Smooth muscle cell of the brain vasculature (primary cell): Measurements from ENCODE around the gene ABCA2.

Experiments used
- DNase-seq: peaks from one replicate; pipeline ENCODE4 v3.0.0-alpha.2; 2012; ENCODE audit warnings: low read depth, low spot score

ABCA2 gene, protein sequence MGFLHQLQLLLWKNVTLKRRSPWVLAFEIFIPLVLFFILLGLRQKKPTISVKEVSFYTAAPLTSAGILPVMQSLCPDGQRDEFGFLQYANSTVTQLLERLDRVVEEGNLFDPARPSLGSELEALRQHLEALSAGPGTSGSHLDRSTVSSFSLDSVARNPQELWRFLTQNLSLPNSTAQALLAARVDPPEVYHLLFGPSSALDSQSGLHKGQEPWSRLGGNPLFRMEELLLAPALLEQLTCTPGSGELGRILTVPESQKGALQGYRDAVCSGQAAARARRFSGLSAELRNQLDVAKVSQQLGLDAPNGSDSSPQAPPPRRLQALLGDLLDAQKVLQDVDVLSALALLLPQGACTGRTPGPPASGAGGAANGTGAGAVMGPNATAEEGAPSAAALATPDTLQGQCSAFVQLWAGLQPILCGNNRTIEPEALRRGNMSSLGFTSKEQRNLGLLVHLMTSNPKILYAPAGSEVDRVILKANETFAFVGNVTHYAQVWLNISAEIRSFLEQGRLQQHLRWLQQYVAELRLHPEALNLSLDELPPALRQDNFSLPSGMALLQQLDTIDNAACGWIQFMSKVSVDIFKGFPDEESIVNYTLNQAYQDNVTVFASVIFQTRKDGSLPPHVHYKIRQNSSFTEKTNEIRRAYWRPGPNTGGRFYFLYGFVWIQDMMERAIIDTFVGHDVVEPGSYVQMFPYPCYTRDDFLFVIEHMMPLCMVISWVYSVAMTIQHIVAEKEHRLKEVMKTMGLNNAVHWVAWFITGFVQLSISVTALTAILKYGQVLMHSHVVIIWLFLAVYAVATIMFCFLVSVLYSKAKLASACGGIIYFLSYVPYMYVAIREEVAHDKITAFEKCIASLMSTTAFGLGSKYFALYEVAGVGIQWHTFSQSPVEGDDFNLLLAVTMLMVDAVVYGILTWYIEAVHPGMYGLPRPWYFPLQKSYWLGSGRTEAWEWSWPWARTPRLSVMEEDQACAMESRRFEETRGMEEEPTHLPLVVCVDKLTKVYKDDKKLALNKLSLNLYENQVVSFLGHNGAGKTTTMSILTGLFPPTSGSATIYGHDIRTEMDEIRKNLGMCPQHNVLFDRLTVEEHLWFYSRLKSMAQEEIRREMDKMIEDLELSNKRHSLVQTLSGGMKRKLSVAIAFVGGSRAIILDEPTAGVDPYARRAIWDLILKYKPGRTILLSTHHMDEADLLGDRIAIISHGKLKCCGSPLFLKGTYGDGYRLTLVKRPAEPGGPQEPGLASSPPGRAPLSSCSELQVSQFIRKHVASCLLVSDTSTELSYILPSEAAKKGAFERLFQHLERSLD (N-terminal part only)

DNA sequence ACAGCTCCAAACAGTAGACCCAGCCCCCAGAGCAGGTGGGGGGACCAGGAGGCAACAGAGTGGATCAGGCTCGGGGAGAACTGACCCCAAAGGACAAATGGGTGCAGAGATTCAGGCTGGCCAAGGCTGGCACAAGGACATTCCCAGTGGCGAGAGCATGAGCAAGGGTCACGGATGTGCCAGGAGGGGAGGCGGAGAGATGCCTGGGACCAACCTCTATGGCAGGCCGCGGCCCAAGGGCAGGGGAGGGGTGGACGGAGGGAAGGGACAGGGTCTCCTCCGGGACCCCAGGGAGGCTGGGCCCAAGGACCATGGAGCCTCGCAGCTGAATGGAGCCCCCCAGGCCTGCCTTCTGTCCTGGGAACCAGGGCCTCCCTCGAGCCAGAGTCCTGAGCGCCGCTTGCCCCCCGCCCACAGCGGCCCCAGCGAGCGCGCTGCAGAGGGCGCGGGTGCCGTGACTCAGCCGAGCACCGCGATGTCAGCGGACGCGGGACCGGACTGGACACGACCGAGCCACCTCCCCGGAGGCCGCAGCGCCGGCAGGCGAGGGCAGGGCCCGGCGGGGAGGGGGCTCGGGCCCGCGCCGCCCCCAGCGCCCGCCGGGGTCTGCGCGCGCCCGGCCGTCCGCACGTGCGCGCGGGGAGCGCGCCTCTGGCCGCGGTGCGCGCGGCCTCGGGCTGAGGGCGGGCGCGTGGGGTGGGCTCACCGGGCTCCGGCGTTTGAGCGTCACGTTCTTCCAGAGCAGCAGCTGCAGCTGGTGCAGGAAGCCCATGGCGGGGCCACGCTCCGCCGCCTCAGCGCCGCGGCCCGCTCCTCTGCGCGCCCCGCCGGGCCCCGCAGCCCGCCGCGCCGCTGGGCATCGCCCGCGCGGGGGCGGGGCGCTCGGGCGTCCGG is at the start of gene ABCA2:
TSS of gene ABCA2 (minus strand) at position 869 of the 894 bp plus-strand sequence. CDS start at position 772, 97 bp downstream.
- no peak for DNase-seq

DNA sequence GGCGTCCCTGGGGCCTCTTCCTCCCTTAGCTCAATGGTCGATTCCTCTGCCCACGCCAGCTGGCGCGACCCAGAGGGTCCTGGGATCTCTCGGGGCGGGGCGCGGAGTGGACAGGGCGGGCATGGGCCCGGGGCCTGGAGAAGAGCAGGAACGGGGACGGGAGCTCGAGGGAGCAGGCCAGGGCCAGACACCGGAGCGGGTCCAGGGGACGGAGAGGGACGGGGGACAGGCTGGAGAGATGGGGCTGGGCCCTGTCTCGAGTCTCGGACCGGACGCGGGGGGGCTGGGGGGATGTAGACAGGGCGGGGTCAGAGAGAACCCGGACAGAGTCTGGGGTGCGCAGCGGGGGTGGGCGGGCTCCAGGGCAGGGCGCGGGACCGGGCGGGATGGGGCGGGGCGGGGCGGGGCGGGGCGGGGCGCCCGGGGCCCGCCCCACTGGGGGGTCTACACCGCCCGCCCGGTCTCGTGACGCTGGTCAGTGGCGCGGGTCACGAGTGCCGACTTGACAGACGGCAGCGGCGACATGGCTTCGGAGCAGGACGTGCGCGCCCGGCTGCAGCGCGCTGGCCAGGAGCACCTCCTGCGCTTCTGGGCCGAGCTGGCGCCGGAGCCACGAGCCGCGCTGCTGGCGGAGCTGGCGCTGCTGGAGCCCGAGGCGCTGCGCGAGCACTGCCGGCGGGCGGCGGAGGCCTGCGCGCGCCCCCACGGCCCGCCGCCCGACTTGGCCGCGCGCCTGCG is 49.1 kb upstream of the ABCA2 start, which contains the start of gene UAP1L1:
TSS of gene UAP1L1 (plus strand) at position 508 of the 738 bp plus-strand sequence. CDS start at position 524, 16 bp downstream.
- no peak for DNase-seq

GRCh38 chr9:137076636-137077009 is 48.6 kb upstream of the ABCA2 start:
- no peak for DNase-seq

DNA sequence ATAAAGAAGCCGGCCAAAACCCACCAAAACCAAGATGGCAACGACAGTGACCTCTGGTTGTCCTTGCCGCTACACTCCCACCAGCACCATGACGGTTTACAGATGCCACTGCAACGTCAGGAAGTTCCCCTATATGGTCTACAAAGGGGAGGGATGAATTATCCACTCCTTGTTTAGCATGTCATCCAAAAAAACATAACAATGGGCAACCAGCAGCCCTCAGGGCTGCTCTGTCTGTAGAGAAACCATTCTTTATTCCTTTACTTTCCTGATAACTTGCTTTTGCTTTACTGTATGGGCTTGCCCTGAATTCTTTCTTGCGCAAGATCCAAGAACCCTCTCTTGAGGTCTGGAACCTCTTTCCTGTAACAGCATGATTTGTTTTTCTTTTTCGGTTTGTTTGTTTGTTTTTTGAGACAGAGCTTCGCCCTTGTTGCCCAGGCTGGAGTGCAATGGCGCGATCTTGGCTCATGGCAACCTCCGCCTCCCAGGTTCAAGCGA is 47.3 kb upstream of the ABCA2 start:
- no peak for DNase-seq

DNA sequence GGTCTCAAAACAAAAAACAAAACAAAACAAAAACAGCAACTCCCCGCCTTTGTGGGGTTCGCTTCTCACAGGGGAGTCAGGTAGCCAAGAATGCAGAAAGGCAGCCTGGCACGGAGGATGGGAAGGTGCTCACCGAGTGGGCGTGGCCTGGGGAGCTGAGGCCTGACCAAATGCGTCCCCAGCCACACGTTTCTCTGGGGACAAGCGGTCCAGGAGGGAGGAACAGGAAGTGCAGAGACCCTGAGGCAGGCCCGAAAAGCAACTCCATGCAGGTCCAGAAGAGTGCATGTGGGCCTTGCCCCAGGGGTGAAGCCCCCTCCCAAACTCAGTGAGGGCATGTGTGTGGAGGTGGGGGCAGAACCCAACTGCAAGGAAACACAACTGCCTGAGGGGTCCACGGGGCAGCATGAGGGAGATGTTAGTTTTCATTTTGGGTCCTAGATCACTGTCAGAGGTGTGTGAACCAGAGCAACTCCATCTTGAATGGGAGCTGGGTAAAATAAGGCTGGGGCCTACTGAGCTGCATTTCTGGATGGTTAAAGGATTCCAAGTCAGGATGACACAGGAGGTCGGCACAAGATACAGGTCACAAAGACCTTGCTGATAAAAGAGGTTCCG is 46.7 kb upstream of the ABCA2 start:
- DNase-seq, result no peak

DNA sequence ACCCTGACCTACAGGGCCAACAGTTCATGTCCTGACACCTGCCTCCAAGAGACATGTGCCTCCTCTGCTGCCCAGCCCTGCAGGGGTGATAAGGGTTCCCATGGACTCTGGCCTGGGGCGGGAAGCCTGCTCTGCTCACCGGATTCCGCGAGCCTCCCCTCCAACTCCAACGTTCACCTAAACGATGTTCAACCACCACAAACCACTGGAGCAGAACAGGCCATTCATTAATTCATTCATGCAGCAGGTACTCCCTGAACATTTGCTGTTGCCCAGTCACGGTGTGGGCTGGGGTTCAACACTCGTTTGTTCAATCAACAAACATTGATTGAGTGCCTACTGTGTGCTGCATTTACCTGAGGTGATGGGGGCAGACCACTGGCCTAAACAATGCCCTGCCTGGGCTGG is 46.0 kb upstream of the ABCA2 start:
- DNase-seq, result no peak

DNA sequence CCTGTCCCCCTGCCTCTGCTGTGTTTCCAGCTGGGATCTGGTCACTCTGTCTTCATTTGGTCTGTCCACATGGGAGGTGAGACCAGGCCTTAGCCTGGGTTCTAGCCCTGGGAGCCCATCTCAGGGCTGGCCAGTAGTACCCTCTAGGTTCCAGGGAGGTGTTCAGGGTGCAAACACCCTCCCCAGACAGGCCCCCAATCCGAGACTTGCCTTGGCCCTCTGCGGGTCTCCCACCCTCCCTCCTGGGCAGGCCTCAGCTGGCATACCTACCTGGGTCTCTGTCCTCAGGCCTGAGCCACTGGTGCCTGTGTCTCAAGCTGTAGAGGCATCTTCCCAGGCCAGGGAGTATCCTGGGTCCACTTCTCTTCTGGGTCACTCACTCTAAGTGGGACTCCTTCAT is 43.2 kb upstream of the ABCA2 start:
- DNase-seq, result no peak

DNA sequence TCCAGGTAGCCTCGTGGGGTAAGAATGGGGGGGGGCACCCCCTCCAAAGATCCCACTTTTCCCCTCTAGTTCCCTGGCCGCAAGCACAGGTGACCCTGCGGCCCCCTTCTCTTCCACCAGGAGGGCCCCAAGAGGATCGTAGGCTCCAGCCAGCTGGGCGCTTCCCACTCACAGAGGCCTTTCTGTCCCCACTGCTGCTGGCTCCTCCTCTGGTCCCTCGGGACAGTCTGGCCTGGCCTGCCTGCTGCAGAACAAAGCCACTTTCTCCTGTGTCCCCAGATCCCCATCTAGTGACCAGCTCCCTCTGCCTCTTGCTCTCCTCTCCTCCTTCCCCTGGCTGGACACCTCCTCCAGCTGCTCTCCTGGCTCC is 42.9 kb upstream of the ABCA2 start:
- no peak for DNase-seq

DNA sequence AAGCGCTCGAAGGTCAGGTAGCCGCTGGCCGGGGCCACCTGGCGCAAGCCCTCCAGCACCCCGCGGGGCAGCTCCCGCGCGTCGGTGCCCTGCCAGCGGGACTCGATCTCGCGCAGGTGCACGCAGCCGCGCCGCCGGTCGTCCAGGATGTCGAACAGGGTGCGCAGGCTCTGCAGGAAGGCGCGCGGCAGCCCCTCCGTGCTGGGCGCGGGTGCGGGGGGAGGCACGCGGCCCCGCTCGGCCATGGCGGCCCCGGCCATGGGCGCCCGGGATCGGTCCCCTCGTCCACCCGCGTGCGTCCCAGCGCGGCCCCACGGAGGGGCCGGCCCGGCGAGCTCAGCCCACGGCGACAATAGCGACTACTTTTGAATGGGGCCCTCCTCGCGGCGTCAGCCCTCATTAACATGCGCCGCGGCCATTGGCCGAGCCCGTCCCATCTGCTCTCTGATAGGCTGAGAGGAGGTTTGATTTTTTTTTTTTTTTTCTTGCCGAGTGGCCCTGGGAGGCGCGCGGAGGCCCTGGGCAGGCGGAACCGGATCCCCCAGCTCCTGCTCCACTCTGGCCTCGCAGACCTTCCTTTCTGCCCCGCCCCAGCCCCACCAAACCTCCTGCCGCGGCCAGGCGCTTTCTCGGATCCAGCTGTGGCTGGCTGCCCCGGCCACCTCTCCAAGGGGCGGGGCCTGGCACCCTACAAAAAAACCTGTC is 42.3 kb upstream of the ABCA2 start, which contains the start of gene SAPCD2:
TSS of gene SAPCD2 (minus strand) at position 357 of the 705 bp plus-strand sequence. CDS start at position 260, 97 bp downstream.
- peak; percentile 50 for DNase-seq

GRCh38 chr9:137069508-137070091 is 41.6 kb upstream of the ABCA2 start:
- no peak for DNase-seq

DNA sequence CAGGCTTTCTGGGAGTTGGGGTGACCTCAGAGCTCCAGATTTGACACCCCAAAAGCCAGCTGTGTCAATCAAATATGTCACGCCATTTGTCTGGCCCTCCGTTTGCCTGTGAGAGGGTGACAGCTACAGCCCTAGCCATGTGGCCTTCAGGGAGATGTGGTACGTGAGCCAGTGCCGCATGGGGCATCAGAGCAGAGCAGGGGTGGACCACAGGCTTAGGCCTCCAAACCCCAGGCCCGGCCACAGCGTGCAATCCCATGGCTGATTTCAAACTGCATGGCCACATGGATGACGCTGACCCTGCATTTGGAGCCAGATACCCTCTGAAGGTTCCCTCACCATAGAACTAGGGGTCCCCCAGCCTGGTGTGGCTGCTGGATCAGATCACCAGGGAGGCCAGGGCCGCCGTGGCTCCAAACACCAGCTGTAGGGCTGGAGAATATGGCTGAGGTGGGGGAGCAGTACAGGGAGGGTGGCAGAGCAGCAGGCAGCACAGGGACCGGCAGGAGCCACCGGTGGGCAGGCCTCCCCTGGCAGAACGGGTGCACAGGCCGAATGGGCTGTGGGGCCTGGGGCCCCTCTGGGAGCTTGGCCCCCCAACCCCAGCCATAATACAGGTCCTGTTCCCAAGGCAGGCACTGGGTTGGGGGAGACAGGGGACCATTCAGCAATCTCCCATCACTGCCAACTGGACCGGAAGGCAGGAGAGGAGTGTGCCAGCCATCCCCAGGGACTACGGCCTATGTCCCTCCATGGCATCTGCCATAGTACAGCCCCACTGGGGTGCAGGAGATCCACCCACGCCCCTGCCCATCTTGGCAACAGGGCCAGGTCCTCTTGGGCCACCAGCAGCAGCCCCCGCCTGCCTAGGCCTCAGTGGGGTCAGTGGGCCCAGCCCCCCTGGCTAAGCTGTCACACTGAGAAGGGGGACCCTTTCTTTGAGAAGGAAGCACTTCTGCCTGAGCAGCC is 40.8 kb upstream of the ABCA2 start:
- DNase-seq, result no peak

DNA sequence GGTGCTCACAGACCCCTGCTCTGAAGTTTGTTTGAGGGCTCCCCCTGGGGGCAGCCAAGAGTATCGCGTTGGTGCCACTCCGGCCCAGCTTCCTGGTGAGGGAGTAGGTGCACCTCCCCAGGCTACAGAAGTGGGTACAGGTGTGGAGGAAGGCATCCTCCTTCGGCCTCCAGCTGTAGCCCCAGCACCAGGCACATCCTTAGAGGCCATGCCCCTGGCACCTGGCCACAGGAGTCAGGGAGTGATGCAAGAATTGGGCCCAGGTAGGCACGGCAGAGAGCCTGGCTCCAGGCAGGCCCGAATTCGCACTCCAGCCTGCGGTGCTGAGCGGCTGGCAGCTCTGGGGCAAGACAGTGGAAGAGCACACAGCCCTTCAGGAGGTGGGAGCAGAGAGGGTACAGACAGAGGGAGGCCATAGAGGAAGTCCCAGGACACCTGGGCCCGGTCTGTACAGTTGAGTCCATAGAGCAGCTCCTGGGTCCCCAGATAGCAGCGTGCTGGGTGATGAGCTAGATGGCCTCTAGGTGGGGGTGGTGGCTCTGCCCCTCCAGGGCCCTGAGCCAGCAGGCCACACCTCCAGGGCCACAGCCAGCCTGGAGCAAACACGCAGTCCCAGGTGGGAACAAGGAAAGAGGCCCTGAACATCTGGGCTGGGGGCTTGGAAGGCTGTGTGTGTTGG is 40.0 kb upstream of the ABCA2 start:
- DNase-seq, result no peak

DNA sequence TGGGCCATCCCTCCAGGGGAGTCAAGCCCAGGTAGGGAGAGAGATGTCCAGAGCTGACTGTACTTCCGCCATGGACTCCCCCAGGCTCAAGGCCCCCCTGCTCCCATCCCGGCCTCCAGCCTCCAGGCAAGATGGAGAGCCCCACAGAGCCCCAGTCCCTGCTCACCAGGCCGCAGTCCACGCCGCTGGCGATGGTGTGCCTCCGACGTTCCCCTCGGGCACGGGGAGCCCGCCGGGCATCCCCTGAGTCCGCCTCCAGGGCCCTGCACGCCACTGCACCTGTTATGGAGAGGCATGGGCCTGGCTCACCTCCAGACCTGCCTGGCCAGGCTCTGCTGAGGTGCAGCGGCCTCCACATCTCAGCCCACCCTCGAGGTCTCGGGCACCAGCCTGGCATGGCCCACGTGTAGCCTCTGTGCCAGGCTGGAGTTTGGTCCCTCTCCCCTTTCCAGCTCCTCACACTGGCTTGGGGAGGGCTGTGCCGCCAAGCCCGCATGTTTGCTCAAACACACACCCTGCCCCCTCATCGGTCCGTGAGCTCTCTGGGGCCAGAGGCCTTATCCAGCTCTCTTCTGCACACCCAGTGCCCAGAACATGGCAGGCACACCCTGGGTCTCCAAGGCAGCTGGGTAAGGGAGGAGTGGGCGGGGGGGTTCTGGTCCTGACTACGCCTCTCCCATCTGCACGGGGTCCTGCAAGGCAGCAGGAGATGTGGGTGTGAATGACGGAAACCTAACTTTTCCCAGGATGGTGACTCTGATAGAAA is 38.2 kb upstream of the ABCA2 start:
- no peak for DNase-seq

- DNase-seq, result no peak
Observed at GRCh38 chr9:137065336-137065967, 37.4 kb upstream of the ABCA2 start.

DNA sequence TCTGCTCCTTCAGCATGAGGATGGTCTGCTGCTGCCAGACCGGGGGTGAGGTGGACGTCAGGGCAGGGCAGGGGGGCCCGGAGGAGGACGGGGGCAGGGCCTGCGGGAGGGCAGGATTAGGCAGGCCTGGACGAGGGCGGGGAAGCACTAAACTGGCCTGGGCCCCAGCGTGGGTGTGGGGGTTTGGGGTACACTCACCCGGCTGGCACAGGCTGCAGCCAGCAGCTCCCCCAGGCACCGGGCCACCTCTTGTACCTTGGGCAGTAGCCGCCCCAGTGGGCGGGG is 36.8 kb upstream of the ABCA2 start:
- DNase-seq, result no peak
